Central memory CD8-positive, alpha-beta T cell (primary cell): Measurements from ENCODE around the gene GALNTL6.
"Not testable (repeated sequence)": the region's sequence is repeated elsewhere in the genome, so short reads cannot be mapped to it uniquely, and the experiment has no call there.

ENCODE experiments used
- ATAC-seq: fragments of 150-1000 bp; cut with Tn5 transposase; replicated peaks from 2 replicates; pipeline ENCODE4 v1.10.0; 2022; ENCODE audit warnings: mild to moderate bottlenecking, moderate FRiP score, moderate number of reproducible peaks; ENCODE audit not compliant: poor library complexity, severe bottlenecking; ENCODE audit errors: extremely low read depth
- DNase-seq, 2 donors: peaks; one replicate each; pipeline ENCODE4 v3.0.0; 2021; ENCODE audit warnings: low spot score in 2 of 2
- H3K27ac Mint-ChIP-seq: one replicate; pipeline ENCODE4 v1.8.0; 2022; ENCODE audit warnings: low read depth, mild to moderate bottlenecking, moderate library complexity, mixed read lengths
- H3K27me3 Mint-ChIP-seq: one replicate; pipeline ENCODE4 v1.8.0; 2022; ENCODE audit warnings: mixed read lengths
- H3K36me3 Mint-ChIP-seq: one replicate; pipeline ENCODE4 v1.8.0; 2022; ENCODE audit warnings: mild to moderate bottlenecking, moderate library complexity, mixed read lengths; ENCODE audit not compliant: insufficient read depth
- H3K4me1 Mint-ChIP-seq: one replicate; pipeline ENCODE4 v1.8.0; 2022; ENCODE audit warnings: mixed read lengths
- H3K4me3 Mint-ChIP-seq: one replicate; pipeline ENCODE4 v1.8.0; 2022; ENCODE audit warnings: mild to moderate bottlenecking, moderate library complexity, mixed read lengths
- H3K9me3 Mint-ChIP-seq: one replicate; pipeline ENCODE4 v1.8.0; 2022; ENCODE audit warnings: mixed read lengths

GALNTL6 gene

DNA sequence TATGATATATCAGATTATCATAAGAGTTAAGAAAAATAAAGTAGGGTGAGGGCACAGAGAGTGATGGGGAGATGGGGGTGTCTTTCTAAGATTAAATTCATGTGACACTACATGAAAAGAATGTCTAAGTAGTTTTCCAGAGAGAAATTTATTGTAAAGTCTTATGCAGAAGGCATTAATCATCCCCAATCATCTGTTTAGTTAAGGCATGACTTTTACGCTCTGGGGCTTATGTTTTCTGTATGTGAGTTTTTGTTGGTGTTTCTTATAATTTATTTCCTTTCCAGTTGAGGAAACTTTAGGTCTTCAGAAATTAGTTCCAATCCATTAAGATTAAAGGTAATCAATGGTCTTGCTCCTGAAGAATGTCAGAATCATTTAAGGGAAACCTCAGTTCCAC lies 972.4 kb downstream of the GALNTL6 start:
- H3K27me3 Mint-ChIP-seq, result no peaks in the 10 kb centered on the region
- no peak overlapping the region for H3K27ac Mint-ChIP-seq
- no peak for DNase-seq

DNA sequence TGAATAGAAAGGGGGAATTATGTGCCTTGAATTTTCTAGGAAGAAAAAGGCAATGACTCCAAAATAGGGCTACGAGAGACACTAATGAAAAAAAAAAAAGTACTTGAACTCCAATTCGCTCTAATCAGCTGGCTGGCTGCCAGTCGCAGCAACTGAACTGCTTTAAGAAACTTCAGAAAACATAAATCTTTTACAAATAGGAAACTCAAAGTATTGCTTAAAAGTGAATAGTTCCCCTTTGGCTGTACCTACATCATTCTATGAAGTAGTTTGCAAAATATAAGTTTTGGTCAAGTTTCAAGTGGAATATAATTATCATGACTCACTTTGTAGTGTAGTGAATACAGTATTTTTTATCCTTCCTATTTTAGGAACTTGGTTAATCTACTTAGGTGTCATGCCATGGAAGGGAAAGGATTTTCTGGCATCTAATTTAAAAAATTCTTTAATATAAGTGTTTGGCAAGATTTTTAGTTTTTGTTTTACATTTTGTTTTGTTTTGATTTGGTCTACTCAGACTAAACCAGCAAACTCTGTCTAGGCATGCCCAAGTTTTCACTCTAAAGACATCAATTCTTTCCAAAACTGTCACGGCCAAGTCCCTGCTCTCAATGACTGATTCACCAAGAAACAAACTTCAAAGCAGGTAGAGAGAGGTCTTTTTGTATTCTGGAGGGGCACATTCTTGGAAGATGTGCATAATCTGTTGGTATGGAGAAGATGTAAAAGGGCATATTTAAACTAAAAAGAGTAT lies 973.0 kb downstream of the GALNTL6 start:
- DNase-seq (no peak), ATAC-seq (no peak)
- H3K9me3 Mint-ChIP-seq, result no peaks in the 10 kb centered on the region
- no peaks in the 10 kb centered on the region for H3K36me3 Mint-ChIP-seq
- no peaks in the 10 kb centered on the region for H3K4me1 Mint-ChIP-seq
- H3K4me3 Mint-ChIP-seq, result no peak overlapping the region
- no peak overlapping the region for H3K27ac Mint-ChIP-seq
- no peaks in the 10 kb centered on the region for H3K27me3 Mint-ChIP-seq

More for the DNA sequence above, 972.4 kb downstream of the GALNTL6 start:
- H3K9me3 Mint-ChIP-seq, result no peaks in the 10 kb centered on the region
- H3K4me3 Mint-ChIP-seq, result no peak overlapping the region
- no peaks in the 10 kb centered on the region for H3K36me3 Mint-ChIP-seq
- ATAC-seq, result no peak
- no peaks in the 10 kb centered on the region for H3K4me1 Mint-ChIP-seq

DNA sequence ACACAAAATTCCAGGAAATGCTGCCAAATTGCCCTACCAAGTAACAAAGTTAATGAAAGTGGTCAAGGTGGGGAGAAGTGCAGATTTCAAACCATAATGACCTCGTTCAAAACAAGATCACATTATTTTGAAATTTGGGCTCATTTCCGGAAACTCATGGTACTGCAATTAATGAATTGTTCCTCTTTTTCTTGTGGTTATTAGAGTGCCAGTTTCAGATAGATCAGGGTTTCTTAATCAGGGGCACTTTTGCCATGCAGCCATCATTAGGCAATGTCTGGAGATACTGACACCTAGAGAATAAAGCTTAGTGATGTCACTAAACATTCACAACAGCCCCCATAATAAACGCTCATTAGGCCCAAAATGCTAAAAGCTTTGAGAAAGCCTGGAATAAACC lies 973.9 kb downstream of the GALNTL6 start:
- Mint-ChIP-seq H3K27ac (no peak overlapping the region), H3K27me3 (no peaks in the 10 kb centered on the region), H3K36me3 (no peaks in the 10 kb centered on the region), H3K4me3 (no peak overlapping the region), H3K9me3 (no peaks in the 10 kb centered on the region), H3K4me1 (no peaks in the 10 kb centered on the region)
- DNase-seq, result no peak
- no peak for ATAC-seq

DNA sequence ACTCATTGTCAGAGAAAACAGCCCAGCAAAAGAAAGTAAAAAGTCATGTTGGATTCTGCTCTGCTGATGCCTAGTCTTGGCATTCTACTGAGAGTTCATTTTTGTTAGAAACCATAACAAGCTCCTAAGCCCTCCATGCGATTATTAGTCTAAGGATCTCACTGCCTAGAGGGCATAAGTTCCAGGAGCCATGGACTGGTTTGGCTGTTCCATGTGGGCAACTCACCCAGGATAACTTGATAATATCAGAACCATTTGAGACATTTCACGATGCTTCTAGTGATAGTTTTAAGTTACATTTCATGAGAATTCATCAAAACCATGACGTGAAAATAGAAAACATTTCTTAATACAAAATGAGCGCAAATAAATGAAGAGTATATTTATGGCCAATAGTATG lies 978.6 kb downstream of the GALNTL6 start:
- Mint-ChIP-seq H3K27me3 (no peaks in the 10 kb centered on the region), H3K9me3 (no peaks in the 10 kb centered on the region), H3K4me3 (no peak overlapping the region), H3K36me3 (no peaks in the 10 kb centered on the region), H3K27ac (no peak overlapping the region), H3K4me1 (no peaks in the 10 kb centered on the region)
- no peak for ATAC-seq
- no peak for DNase-seq

DNA sequence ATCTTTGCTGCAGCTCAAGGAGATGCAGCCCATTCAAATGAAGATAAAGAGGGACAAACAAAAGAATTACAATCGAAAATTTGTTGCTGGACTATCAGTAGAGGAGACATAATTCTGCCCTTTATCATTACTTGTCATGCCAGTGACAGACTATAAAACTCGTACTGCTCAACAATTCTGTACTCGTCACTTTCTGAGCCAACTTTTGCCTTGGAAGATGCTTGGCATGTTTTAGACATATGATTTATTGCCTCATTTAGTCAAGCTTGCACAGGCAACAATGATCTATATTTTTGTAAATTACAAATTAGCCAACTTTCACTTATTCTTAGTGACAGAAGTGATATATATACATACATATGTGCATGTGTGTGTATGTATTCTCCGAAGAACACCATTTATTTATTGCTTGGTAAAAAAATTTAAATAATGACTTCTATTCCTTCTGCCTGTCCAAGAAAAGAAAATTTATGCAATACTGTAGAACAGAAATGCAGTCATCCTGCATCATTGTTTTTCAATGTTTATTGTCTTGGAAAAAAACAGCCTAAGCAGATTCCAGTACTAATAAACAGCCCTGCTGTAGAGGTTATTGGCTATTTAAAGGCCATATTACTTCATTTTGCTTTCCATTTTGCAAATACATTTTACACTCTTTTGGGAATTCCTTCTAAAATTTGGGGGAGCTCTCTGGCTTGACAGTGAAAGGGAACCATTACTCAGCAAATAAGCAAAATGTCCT lies 980.5 kb downstream of the GALNTL6 start:
- Mint-ChIP-seq H3K9me3 (peaks cover 5% of the 10 kb centered on the region), H3K27me3 (no peaks in the 10 kb centered on the region), H3K4me3 (no peak overlapping the region), H3K27ac (no peak overlapping the region), H3K4me1 (no peaks in the 10 kb centered on the region), H3K36me3 (no peaks in the 10 kb centered on the region)
- no peak for ATAC-seq
- DNase-seq, result no peak

DNA sequence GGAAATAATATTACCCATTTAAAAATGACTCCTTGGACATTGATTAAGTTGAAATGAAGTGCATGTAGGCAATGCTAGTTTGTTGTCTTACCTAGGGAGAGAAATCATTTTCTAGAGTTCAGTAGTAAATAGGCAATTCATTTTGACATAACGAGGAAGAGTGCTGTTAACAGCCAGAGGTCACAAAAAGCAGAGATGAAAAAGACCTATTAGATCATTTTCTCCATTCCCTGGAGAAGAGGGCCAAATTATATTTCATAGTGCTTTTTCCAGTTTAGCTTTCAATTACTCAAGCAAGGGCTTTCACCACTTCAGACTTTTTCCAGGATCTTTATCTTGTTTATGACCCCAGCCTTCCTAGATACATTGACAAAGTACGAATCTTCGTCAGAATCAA lies 981.1 kb downstream of the GALNTL6 start:
- Mint-ChIP-seq H3K4me1 (no peaks in the 10 kb centered on the region), H3K9me3 (peaks cover 10% of the 10 kb centered on the region), H3K27me3 (no peaks in the 10 kb centered on the region), H3K4me3 (no peak overlapping the region), H3K27ac (no peak overlapping the region), H3K36me3 (no peaks in the 10 kb centered on the region)
- ATAC-seq (no peak), DNase-seq (no peak)

DNA sequence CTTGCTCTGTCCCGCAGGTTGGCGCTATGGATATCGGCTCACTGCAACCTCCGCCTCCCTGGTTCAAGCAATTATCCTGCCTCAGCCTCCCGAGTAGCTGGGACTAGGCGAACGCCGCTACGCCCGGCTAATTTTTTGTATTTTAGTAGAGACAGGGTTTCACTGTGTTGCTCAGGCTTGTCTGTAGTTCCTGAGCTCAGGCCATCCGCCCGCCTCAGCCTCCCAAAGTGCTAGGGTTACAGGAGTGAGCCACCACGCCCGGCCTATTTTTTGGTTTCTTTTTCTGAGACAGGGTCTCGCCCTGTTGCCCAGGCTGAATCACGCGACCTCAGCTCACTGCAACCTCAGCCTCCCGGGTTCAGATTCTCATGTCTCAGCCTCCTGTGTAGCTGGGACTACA lies 984.1 kb downstream of the GALNTL6 start:
- H3K36me3 Mint-ChIP-seq, ATAC-seq, H3K4me3 Mint-ChIP-seq: not testable (repeated sequence)

DNA sequence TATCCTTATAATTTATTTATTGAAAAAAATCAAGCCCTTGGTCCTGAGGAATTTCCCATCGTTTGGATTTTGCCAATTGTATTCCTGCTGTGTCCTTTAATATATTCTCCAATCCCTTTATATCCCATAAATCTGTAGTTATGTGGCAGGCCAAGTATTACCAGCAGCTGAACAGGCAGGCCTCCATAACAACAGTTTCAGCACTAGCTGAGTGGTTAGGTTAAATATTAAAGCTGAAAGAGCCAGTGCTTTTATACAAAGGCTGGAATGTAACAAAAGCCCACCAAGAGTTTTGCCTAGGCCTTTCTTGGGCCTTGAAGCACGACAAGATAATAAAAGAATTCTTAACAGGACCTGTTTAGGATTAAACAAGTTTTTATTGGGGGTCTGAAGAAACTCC lies 988.8 kb downstream of the GALNTL6 start:
- Mint-ChIP-seq H3K4me3 (no peak overlapping the region), H3K9me3 (peaks cover 10% of the 10 kb centered on the region)
- no peak for ATAC-seq

More for the DNA sequence above, 984.1 kb downstream of the GALNTL6 start:
- H3K27me3 Mint-ChIP-seq, H3K27ac Mint-ChIP-seq, DNase-seq, H3K4me1 Mint-ChIP-seq: not testable (repeated sequence)
- H3K9me3 Mint-ChIP-seq, result peaks cover 10% of the 10 kb centered on the region

DNA sequence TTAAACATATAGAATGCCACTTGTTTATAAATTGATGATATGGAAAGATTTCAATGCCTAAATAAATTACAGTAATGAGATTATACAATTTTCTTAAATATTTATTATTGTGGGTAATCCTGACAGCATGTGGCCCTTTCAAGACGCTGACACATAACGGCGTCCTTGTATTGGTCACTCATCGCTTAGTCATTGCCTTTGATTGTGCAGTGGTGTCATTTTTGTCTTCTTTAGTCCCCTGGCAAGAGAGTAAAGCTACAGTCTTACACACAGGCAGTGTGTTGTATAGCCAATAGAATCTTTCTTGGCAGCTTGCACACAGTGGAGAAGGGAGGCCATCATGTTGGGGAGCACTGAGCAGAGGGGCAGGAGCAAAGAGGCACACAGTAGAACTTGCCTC lies 993.6 kb downstream of the GALNTL6 start:
- Mint-ChIP-seq H3K4me3 (no peak overlapping the region), H3K9me3 (peaks cover 4% of the 10 kb centered on the region), H3K4me1 (peaks cover 5% of the 10 kb centered on the region), H3K27ac (no peak overlapping the region), H3K27me3 (no peaks in the 10 kb centered on the region), H3K36me3 (no peaks in the 10 kb centered on the region)
- ATAC-seq, result no peak
- no peak for DNase-seq

More for the DNA sequence above, 988.8 kb downstream of the GALNTL6 start:
- Mint-ChIP-seq H3K27ac (no peak overlapping the region), H3K27me3 (no peaks in the 10 kb centered on the region), H3K36me3 (no peaks in the 10 kb centered on the region), H3K4me1 (no peaks in the 10 kb centered on the region)
- DNase-seq, result no peak

DNA sequence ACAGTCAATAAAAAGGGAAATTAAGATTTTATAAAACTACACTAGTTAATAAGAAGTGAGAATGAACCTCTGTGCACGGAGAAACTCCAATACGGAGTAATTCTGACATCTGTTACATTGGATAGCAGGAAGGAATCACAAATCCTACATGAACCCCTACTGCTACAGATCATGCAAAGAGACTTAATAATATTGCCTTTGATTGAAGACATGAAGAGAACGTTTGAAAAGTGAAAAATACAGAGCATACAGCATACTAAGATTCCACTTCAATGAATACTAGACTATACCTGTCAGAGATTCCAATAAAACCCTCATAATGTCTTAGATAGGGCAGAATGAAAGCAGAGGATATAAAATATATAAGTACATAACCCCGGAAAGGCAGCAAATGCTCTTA lies 995.0 kb downstream of the GALNTL6 start:
- no peak overlapping the region for H3K4me3 Mint-ChIP-seq
- peaks cover 5% of the 10 kb centered on the region for H3K4me1 Mint-ChIP-seq
- ATAC-seq, result no peak
- peaks cover 4% of the 10 kb centered on the region for H3K9me3 Mint-ChIP-seq
- no peaks in the 10 kb centered on the region for H3K27me3 Mint-ChIP-seq
- no peak overlapping the region for H3K27ac Mint-ChIP-seq
- no peaks in the 10 kb centered on the region for H3K36me3 Mint-ChIP-seq
- no peak for DNase-seq

DNA sequence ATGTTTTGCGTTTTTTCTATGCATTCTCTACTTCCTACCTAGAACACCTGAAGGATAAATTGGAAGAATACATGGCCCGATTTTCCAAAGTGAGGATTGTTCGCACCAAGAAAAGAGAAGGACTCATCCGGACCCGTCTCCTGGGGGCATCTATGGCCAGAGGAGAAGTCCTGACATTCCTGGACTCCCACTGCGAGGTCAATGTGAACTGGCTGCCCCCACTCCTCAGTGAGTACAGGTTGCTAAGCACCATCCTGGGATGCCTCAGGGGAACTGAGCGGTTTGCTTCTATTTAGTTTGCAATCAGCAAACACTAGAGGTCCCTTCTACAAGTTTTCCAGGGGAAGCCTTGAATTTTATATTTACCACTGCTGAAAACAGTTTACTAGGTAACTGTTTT lies 996.1 kb downstream of the GALNTL6 start:
- DNase-seq, result no peak
- Mint-ChIP-seq H3K9me3 (peaks cover 4% of the 10 kb centered on the region), H3K4me3 (no peak overlapping the region), H3K27ac (no peak overlapping the region), H3K36me3 (no peaks in the 10 kb centered on the region), H3K4me1 (peaks cover 5% of the 10 kb centered on the region), H3K27me3 (no peaks in the 10 kb centered on the region)
- ATAC-seq, result no peak

DNA sequence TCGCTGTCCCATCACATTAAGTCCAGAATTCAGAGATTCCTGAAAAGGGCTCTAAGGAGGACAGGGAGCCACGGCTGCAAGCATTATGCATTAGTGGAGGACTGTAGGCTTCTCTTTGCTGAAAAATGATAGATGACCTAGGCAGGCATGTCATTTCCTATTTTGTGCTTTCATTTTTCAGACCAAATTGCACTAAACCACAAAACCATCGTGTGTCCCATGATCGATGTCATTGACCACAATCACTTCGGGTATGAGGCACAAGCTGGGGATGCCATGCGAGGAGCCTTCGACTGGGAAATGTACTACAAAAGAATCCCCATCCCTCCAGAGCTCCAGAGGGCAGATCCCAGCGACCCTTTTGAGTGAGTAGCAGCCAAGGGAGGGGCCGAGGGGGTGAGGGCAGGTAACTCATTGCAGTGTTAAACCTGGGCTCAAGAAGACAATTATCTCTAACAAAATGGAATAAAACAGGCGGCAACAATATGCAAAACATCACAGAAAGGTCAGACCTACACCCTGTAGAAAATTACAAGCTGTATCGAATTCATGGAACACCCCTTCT lies 1000.2 kb downstream of the GALNTL6 start:
- no peak for ATAC-seq

More for the DNA sequence above, 1000.2 kb downstream of the GALNTL6 start:
- no peak overlapping the region for H3K27ac Mint-ChIP-seq
- peaks cover 4% of the 10 kb centered on the region for H3K9me3 Mint-ChIP-seq
- H3K36me3 Mint-ChIP-seq, result peaks cover 3% of the 10 kb centered on the region
- peaks cover 5% of the 10 kb centered on the region for H3K4me1 Mint-ChIP-seq
- no peak overlapping the region for H3K4me3 Mint-ChIP-seq
- DNase-seq, result no peak
- no peaks in the 10 kb centered on the region for H3K27me3 Mint-ChIP-seq
